ENCODE data around the gene HOXC13.

DNA sequence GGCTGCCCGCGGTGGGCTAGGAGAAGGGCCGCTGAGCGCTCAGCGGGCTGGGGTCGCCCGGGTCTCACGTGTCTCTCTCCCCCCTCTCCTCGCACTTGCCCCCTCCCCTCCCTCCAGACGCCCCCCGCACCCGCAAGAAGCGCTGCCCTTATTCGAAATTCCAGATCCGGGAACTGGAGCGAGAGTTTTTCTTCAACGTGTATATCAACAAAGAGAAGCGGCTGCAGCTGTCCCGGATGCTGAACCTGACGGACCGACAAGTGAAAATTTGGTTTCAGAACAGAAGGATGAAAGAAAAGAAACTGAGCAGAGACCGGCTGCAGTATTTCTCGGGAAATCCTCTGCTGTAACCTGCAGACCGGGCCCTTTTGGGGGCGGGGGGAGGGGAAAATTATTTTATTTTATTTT lies 36.4 kb downstream of the HOXC13 start:
- TF ChIP-seq CTCF (IDR thresholded peaks at IDR 0.05) (no peak), POLR2A (IDR thresholded peaks at IDR 0.05) (no peak)
